K562 (cell line): ENCODE measurements around the gene HEBP2. TPM values are rescaled to one million over a fixed set of nuclear protein-coding genes. Genes with fewer than 3 reads are reported as not detected.
A peak's percentile ranks its signal among the peaks of the same experiment; 100 is the strongest.

Experiments
- ARID1B ChIP-seq: fragments of 450-650 bp; IDR thresholded peaks from 2 replicates; pipeline ENCODE4 v1.6.1; 2016; ENCODE audit warnings: antibody characterized with exemption, mild to moderate bottlenecking, inconsistent platforms
- CBX2 ChIP-seq: fragments of 200-600 bp; sonication (generic); IDR thresholded peaks from one replicate; pipeline ENCODE4 v1.6.1; 2012; ENCODE audit warnings: mild to moderate bottlenecking, low read length, inconsistent platforms; ENCODE audit not compliant: insufficient read depth, poor library complexity, severe bottlenecking
- LCOR ChIP-seq: sonication (generic); formaldehyde crosslinking; IDR thresholded peaks from 2 replicates; pipeline ENCODE4 v1.8.0; 2022; ENCODE audit warnings: mild to moderate bottlenecking, missing genetic modification reagents
- MEIS2 ChIP-seq: fragments of 450-650 bp; IDR thresholded peaks from 2 replicates; pipeline ENCODE4 v1.6.1; 2014; ENCODE audit warnings: mild to moderate bottlenecking; ENCODE audit not compliant: partially characterized antibody
- PCBP2 ChIP-seq: fragments of 200-400 bp; formaldehyde crosslinking; IDR thresholded peaks from 2 replicates; pipeline ENCODE4 v1.6.1; 2018; ENCODE audit warnings: low read length, low read depth, mild to moderate bottlenecking, moderate library complexity; ENCODE audit not compliant: poor library complexity, severe bottlenecking
- SREBF1 ChIP-seq: fragments of 150-350 bp; IDR thresholded peaks from 2 replicates; pipeline ENCODE4 v1.6.1; 2014; ENCODE audit warnings: antibody characterized with exemption, low read depth, low read length, borderline replicate concordance
- ZNF263 ChIP-seq: sonication (generic); formaldehyde crosslinking; IDR thresholded peaks from 2 replicates; pipeline ENCODE4 v1.8.0; 2022; ENCODE audit warnings: mild to moderate bottlenecking, missing genetic modification reagents, borderline replicate concordance
- polyA plus RNA-seq, 8 experiments: library from polyadenylated mRNA; depleted of rRNA in 4 of 8; stranded (reverse) in 5 of 8; unstranded in 3 of 8; fragments of >200 nt; fragmentation: Nextera tagmentation in 2 of 8; fragmentation: Illumina TruSeq in 1 of 8; extraction: Ambion mirVana in 2 of 8; extraction: Trizol in 1 of 8; gene quantifications; 2 replicates each; pipeline versions ENCODE4 v1.2.1 to v1.2.3, GENCODE V29; 2011 to 2014; ENCODE audit warnings: inconsistent platforms in 1 of 8, missing spikeins in 1 of 8
- total RNA-seq, 7 experiments: library from RNA; depleted of rRNA in 6 of 7; stranded (reverse); fragments of >200 nt in 6 of 7; fragmentation: Illumina TruSeq in 2 of 7; extraction: Trizol in 2 of 7; gene quantifications; 2 replicates each; pipeline versions ENCODE4 v1.2.1 to v1.2.3, GENCODE V29; 2011 to 2021; ENCODE audit warnings: low replicate concordance in 1 of 7
- TF ChIP-seq, protein P1 (sequence below): fragments of 250-450 bp; sonication (Bioruptor Pico); IDR thresholded peaks from 2 replicates; pipeline ENCODE4 v1.5.0; 2021
- TF ChIP-seq, protein P2 (sequence below): sonication (generic); formaldehyde crosslinking; IDR thresholded peaks from 2 replicates; pipeline ENCODE4 v1.8.1; 2023; ENCODE audit warnings: mild to moderate bottlenecking, missing genetic modification reagents
- TF ChIP-seq, protein P3 (sequence below): fragments of 250-450 bp; sonication (Bioruptor Pico); IDR thresholded peaks from 2 replicates; pipeline ENCODE4 v1.5.0; 2021; ENCODE audit warnings: mild to moderate bottlenecking, borderline replicate concordance
- TF ChIP-seq, protein P4 (sequence below): IDR thresholded peaks from 3 replicates; pipeline ENCODE4 v1.6.1; 2011; ENCODE audit warnings: borderline replicate concordance, mild to moderate bottlenecking; ENCODE audit not compliant: insufficient read length, insufficient read depth
- TF ChIP-seq, protein P5 (sequence below), 2 experiments: fragments of 450-650 bp in 1 of 2; IDR thresholded peaks; 2 replicates each; pipeline ENCODE4 v1.6.1; 2011 to 2017; ENCODE audit warnings: low read depth in 2 of 2, antibody characterized with exemption in 1 of 2, borderline replicate concordance in 1 of 2, low read length in 1 of 2, mild to moderate bottlenecking in 1 of 2, mixed read lengths in 1 of 2; ENCODE audit not compliant: control insufficient read depth in 1 of 2
- TF ChIP-seq, protein P6 (sequence below): fragments of 450-650 bp; IDR thresholded peaks from 2 replicates; pipeline ENCODE4 v1.6.1; 2016; ENCODE audit warnings: missing biosample characterization, missing genetic modification characterization

Gene HEBP2
- total and polyA plus RNA-seq, 9 of the 15 experiments (the other 6 are each of a cell fraction or from before 2014, with no cell fraction given), result 8.5 to 63.7 (median 36.9) TPM

DNA sequence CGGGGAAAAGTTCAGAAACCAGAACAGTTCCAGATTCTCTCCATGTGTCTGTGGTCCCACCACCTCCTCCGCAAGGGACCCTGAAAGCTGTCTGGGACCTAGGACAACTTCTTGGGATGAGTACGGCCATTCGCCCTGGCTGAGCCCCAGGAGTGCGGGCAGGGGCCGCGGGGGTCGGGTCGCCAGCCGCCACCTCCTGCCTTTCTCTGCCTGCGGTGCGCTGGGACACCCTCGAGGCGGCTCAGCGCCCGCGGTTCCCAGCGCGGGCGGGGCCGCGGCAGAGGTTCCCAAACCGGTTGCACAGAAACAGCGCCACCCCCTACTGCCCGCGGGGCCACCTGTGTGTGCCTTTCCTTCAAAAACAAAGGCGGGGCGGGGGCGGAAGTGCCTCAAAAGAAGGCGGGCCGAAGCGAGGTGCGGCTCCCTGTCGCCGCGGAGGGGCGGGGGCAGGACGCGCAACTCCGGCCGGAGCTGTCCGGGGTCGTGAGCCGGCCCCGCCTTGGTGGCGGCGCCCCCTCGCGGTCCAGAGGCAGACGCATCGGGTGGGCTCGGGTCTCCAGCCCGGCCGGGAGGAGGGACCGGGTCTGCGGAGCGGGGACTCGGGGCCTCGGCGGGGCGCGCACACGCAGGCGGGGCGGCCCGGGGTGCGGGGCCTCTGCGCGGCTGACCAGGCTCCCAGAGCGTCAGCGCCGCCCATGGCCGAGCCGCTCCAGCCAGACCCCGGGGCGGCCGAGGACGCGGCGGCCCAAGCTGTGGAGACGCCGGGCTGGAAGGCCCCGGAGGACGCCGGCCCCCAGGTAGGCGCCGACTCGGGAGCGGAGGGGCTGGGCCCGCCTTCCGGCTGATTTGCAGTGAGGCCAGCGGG, at the start of gene HEBP2 (continued):
- TF ChIP-seq ARID1B, result no peak
- no peak for TF ChIP-seq PCBP2
- peak; percentile 87 for TF ChIP-seq LCOR (CRISPR knock-in tag)
- TF ChIP-seq, protein P1, sequence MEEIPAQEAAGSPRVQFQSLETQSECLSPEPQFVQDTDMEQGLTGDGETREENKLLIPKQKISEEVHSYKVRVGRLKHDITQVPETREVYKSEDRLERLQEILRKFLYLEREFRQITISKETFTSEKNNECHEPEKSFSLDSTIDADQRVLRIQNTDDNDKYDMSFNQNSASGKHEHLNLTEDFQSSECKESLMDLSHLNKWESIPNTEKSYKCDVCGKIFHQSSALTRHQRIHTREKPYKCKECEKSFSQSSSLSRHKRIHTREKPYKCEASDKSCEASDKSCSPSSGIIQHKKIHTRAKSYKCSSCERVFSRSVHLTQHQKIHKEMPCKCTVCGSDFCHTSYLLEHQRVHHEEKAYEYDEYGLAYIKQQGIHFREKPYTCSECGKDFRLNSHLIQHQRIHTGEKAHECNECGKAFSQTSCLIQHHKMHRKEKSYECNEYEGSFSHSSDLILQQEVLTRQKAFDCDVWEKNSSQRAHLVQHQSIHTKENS (CRISPR knock-in tag), result no peak
- TF ChIP-seq SREBF1, result no peak
- TF ChIP-seq, protein P2, sequence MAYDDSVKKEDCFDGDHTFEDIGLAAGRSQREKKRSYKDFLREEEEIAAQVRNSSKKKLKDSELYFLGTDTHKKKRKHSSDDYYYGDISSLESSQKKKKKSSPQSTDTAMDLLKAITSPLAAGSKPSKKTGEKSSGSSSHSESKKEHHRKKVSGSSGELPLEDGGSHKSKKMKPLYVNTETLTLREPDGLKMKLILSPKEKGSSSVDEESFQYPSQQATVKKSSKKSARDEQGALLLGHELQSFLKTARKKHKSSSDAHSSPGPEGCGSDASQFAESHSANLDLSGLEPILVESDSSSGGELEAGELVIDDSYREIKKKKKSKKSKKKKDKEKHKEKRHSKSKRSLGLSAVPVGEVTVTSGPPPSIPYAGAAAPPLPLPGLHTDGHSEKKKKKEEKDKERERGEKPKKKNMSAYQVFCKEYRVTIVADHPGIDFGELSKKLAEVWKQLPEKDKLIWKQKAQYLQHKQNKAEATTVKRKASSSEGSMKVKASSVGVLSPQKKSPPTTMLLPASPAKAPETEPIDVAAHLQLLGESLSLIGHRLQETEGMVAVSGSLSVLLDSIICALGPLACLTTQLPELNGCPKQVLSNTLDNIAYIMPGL (CRISPR knock-in tag), result peak; percentile 57; the same call in 1 of the 2 replicates
- TF ChIP-seq, protein P3, sequence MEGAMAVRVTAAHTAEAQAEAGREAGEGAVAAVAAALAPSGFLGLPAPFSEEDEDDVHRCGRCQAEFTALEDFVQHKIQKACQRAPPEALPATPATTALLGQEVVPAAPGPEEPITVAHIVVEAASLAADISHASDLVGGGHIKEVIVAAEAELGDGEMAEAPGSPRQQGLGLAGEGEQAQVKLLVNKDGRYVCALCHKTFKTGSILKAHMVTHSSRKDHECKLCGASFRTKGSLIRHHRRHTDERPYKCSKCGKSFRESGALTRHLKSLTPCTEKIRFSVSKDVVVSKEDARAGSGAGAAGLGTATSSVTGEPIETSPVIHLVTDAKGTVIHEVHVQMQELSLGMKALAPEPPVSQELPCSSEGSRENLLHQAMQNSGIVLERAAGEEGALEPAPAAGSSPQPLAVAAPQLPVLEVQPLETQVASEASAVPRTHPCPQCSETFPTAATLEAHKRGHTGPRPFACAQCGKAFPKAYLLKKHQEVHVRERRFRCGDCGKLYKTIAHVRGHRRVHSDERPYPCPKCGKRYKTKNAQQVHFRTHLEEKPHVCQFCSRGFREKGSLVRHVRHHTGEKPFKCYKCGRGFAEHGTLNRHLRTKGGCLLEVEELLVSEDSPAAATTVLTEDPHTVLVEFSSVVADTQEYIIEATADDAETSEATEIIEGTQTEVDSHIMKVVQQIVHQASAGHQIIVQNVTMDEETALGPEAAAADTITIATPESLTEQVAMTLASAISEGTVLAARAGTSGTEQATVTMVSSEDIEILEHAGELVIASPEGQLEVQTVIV (CRISPR knock-in tag), result no peak
- 0 out of 2 replicates have a peak, but pooled peaks have one; percentile 18 for TF ChIP-seq ZNF263 (CRISPR knock-in tag)
- TF ChIP-seq, protein P4, sequence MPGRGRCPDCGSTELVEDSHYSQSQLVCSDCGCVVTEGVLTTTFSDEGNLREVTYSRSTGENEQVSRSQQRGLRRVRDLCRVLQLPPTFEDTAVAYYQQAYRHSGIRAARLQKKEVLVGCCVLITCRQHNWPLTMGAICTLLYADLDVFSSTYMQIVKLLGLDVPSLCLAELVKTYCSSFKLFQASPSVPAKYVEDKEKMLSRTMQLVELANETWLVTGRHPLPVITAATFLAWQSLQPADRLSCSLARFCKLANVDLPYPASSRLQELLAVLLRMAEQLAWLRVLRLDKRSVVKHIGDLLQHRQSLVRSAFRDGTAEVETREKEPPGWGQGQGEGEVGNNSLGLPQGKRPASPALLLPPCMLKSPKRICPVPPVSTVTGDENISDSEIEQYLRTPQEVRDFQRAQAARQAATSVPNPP, result no peak
- TF ChIP-seq, protein P5, sequence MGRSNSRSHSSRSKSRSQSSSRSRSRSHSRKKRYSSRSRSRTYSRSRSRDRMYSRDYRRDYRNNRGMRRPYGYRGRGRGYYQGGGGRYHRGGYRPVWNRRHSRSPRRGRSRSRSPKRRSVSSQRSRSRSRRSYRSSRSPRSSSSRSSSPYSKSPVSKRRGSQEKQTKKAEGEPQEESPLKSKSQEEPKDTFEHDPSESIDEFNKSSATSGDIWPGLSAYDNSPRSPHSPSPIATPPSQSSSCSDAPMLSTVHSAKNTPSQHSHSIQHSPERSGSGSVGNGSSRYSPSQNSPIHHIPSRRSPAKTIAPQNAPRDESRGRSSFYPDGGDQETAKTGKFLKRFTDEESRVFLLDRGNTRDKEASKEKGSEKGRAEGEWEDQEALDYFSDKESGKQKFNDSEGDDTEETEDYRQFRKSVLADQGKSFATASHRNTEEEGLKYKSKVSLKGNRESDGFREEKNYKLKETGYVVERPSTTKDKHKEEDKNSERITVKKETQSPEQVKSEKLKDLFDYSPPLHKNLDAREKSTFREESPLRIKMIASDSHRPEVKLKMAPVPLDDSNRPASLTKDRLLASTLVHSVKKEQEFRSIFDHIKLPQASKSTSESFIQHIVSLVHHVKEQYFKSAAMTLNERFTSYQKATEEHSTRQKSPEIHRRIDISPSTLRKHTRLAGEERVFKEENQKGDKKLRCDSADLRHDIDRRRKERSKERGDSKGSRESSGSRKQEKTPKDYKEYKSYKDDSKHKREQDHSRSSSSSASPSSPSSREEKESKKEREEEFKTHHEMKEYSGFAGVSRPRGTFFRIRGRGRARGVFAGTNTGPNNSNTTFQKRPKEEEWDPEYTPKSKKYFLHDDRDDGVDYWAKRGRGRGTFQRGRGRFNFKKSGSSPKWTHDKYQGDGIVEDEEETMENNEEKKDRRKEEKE (IDR thresholded peaks at IDR 0.05; ENCODE audit: borderline replicate concordance in 1 of 2, control insufficient read depth in 1 of 2, low read depth in 2 of 2, low read length in 1 of 2), result peak in 1 of 2 experiments; percentile 64; a peak in 1 of 4 replicates
- TF ChIP-seq, protein P6, sequence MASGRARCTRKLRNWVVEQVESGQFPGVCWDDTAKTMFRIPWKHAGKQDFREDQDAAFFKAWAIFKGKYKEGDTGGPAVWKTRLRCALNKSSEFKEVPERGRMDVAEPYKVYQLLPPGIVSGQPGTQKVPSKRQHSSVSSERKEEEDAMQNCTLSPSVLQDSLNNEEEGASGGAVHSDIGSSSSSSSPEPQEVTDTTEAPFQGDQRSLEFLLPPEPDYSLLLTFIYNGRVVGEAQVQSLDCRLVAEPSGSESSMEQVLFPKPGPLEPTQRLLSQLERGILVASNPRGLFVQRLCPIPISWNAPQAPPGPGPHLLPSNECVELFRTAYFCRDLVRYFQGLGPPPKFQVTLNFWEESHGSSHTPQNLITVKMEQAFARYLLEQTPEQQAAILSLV (tag), result no peak
- peak; percentile 64 for TF ChIP-seq MEIS2
- no peak for TF ChIP-seq CBX2
